Activated T-cell treated with anti-CD3 and anti-CD28 coated beads, Interleukin-2, amount 50 U/mL, for 4 hours (primary cell): ENCODE measurements around the gene GSPT1. TPM values are rescaled to one million over a fixed set of nuclear protein-coding genes. Genes with fewer than 3 reads are reported as not detected.
"Not testable (repeated sequence)": the region's sequence is repeated elsewhere in the genome, so short reads cannot be mapped to it uniquely, and the experiment has no call there.

Experiments
- ATAC-seq, 2 donors: fragments of 200-7000 bp; cut with Tn5 transposase; one replicate each; pipeline ENCODE4 v1.10.0; 2021
- DNase-seq: peaks from one replicate; pipeline ENCODE4 v3.0.0-alpha.2; 2020
- H3K27me3 Mint-ChIP-seq: one replicate; pipeline ENCODE4 v1.8.0; 2021; ENCODE audit warnings: low read depth, mixed read lengths
- H3K36me3 Mint-ChIP-seq: one replicate; pipeline ENCODE4 v1.8.0; 2022; ENCODE audit warnings: mixed read lengths; ENCODE audit not compliant: insufficient read depth
- H3K4me1 Mint-ChIP-seq: one replicate; pipeline ENCODE4 v1.8.0; 2021; ENCODE audit warnings: low read depth, mixed read lengths
- H3K4me3 Mint-ChIP-seq: one replicate; pipeline ENCODE4 v1.8.0; 2021; ENCODE audit warnings: mild to moderate bottlenecking, moderate library complexity, mixed read lengths
- H3K9me3 Mint-ChIP-seq: one replicate; pipeline ENCODE4 v1.8.0; 2021; ENCODE audit warnings: mixed read lengths
- total RNA-seq, 3 donors: library from RNA; stranded (reverse); gene quantifications; one replicate each; pipeline ENCODE4 v1.2.1, GENCODE V29; 2021

The GSPT1 gene
- total RNA-seq, 3 donors from 2014 or later: 266 to 281 (median 276) TPM

DNA sequence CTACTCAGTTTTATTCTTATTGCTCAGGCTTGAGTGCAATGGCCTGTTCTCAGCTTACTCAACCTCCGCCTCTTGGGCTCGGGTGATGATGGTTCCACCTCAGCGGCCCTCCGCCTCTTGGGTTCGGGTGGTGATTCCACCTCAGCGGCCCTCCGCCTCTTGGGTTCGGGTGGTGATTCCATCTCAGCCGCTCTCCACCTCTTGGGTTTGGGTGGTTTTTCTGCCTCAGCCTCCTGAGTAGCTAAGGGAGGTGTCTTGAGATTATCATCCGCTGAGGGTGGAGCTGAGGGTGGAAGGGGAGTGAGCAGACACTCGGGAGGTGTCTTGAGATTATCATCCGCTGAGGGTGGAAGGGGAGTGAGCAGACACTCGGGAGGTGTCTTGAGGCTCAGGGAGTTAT is 11.6 kb upstream of the GSPT1 start:
- H3K27me3 Mint-ChIP-seq, H3K4me1 Mint-ChIP-seq, H3K9me3 Mint-ChIP-seq, H3K4me3 Mint-ChIP-seq, ATAC-seq, H3K36me3 Mint-ChIP-seq, DNase-seq: not testable (repeated sequence)

DNA sequence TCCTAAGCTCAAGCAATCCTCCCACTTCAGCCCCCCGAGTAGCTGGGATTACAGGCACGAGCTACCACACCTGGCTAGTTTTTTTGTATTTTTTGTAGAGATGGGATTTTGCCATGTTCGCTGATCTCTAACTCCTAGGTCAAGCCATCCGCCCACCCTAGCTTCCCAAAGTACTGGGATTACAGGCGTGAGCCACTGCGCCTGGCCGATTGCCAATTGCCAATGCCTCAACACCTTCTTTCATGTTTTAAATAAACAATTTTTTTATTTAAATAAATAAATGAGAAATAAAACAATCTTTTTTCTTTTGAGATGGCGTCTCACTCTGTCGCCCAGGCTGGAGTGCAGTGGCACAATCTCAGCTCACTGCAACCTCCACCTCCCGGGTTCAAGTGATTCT is 8.3 kb upstream of the GSPT1 start:
- not testable (repeated sequence) for H3K27me3 Mint-ChIP-seq, DNase-seq, H3K36me3 Mint-ChIP-seq, H3K4me1 Mint-ChIP-seq, H3K4me3 Mint-ChIP-seq, ATAC-seq, H3K9me3 Mint-ChIP-seq

DNA sequence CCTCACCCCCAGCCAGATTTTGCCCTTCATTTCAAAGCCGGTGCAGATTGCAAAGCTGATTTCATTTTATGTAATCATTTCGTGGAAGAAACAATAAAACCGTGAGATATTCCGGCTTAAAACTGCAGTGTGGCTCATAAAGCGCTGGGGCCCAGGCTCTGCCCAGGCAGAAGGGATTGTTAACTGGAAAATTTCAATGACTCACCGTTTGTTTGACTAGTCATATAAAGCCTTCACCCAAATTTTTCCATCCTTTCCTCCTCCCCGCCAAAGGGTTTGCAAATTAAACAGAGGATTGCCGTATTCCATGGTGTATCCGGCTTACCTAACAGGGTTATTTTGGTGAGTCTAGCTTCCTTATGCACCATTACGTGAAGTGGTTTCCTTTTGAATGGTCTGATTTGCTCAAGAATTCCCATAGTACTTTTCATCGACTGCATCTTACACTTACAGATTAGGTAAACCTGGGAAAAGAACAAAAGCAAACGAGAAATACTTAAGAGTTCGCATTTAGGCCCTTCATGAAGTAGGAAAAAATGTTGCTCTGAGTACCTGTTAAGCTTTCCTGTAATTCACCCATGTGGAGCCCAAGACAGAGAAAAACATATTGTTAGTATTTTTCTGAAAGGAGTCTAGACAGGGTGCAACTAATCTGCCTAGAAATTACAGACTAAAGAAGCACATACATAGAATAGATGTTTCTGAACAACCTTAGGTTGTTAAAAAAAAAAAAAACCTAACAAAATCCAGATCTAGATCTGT is 949 bp upstream of the GSPT1 start:
- Mint-ChIP-seq H3K4me1 (peaks cover 34% of the 10 kb centered on the region), H3K9me3 (no peaks in the 10 kb centered on the region), H3K27me3 (peaks cover 2% of the 10 kb centered on the region), H3K36me3 (peaks cover 15% of the 10 kb centered on the region), H3K4me3 (peak overlapping the region; percentile 86)
- ATAC-seq (no peak), DNase-seq (no peak)

DNA sequence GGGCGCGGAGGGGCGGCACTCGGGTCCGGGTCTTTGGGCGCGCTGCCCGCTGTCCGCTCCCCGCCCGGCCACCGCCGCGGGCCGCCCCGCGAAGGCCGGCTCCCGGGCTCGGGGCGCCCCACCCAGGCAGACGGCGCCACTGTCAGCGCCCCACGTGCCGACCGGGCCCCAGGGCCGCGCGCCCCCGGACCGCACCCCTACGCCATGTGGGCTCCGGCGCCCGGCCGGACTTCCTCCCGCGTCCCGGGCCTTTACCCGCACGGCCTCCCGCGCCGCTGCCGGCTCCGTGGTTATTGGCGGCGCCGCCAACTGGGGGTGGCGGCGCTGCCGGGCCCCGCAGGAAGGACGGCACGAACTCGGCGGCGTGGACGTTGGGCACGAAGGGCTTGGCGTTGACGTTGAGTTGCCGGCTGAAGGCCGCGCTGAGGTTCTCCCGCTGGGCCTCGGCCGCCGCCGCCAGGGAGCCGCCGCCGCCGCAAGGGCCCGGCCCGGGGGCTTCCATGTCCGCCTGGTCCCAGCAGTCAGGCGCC is 577 bp downstream of the GSPT1 start:
- peaks cover 2% of the 10 kb centered on the region for H3K27me3 Mint-ChIP-seq
- H3K4me3 Mint-ChIP-seq: peak overlapping the region; percentile 96
- H3K9me3 Mint-ChIP-seq: no peaks in the 10 kb centered on the region
- ATAC-seq (peak; percentile 21 to 47), DNase-seq (peak; percentile 21)
- H3K4me1 Mint-ChIP-seq: peaks cover 42% of the 10 kb centered on the region
- peaks cover 15% of the 10 kb centered on the region for H3K36me3 Mint-ChIP-seq

DNA sequence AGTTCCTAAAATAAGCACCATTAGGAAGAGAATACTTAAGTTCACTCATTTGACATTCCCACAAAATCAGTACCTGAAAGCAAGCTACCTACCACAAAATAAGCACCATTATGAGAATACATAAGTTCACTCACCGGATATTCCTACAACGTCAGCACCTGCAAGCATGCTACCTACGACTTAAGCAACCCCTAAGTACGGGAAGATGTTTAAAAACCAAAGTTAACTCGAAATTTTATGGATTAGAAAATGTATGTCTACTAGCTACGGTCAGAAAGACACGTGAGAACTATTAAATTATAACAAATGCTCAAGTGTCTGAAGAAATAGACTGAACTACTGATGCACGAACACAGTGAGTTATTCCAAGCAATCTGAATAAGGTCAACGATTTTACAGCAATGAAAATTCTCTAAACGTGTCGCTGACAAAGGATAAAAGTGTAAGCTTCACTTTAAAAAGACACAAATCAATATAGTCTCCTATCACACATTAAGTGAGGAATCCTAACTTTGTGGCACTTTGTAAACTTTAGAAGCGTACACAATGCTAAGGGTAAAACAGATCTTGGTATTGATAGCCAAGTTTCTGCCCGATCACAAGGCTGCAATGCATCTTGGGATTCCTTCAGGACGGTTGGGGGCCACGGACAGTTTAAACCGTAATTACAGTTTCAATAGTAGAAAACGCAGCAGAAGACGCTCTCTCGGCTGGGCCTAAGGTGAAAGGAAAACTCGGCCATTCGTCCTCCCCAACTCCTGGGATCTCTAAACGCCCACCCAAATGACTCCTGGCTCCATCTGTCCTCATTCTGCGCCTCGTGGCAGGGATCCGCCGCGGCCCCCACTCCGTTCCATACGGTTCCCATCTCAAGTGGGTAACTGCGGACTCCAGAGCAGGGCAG is 1.3 kb downstream of the GSPT1 start:
- Mint-ChIP-seq H3K27me3 (no peaks in the 10 kb centered on the region), H3K9me3 (no peaks in the 10 kb centered on the region), H3K4me1 (peaks cover 48% of the 10 kb centered on the region), H3K4me3 (peak overlapping the region; percentile 96), H3K36me3 (peaks cover 15% of the 10 kb centered on the region)
- peak in 1 of 2 donors; percentile 1 for ATAC-seq
- DNase-seq: peak; percentile 8

DNA sequence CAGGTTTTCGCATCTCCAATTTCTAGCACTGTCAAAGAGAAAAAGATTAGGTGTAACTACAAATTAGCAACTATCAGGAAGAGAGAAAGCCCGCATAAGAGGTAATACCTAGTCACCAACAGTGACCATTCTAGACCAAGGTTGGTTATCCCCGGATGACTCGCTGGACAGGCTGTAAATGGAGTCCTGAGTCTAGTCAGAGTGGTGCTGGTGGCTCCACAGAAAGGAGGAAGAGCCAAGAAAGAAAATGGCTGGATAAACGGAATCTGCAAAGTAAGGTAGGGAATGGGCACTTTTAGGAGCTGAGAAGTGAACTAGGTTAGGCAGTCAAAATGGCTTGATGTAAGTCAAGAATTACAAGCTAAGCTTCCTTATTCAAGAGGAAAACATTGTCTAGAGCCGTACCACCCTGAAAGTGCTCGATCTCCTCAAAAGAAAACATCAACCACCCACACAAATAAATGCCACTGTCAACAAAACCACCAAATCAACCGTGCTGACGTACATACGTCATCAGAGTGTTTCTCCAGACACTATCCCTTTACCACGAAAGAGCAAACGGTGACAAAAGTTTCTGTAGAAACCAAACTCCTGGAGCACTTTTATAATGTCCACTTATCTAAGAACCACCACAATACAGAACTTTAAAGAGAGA is 2.2 kb downstream of the GSPT1 start:
- Mint-ChIP-seq H3K36me3 (peaks cover 15% of the 10 kb centered on the region), H3K9me3 (no peaks in the 10 kb centered on the region), H3K4me1 (peaks cover 55% of the 10 kb centered on the region), H3K4me3 (peak overlapping the region; percentile 96), H3K27me3 (no peaks in the 10 kb centered on the region)
- ATAC-seq (no peak), DNase-seq (peak; percentile 8)

DNA sequence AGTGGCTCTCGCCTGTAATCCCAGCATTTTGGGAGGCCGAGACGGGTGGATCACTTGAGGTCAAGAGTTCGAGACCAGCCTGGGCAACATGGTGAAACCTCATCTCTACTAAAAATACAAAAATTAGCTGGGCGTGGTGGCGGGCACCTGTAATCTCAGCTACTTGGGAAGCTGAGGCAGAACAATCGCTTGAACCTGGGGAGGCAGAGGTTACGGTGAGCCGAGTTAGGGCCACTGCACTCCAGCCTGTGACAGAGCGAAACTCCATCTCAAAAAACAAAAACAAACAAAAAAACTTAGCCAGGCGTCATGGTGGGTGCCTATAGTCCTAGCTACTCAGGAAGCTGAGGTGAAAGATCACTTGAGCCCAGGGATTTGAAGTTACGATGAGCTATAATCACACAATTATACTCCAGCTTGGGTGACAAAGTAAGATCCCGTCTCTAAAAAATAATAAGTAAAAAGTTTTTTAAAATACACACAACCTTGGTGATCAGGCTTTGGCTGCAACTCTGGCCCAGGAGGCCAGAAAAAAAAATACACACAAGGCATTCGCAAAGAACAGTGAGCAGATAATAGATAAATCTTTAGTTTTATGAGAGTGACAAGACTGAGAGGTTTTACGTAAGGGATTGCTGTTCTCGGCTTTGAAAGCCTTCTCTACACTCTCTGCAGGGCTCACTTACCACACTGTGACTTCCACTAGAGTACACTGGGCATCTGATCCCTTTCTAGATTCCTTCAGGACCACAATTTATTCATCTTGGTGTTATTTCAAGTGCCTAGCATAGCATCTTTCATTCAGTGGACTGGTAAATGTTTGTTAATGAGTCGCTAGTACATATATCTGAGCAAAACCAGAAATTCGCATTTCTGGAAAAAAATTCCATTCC is 5.9 kb downstream of the GSPT1 start:
- H3K36me3 Mint-ChIP-seq: peaks cover 21% of the 10 kb centered on the region
- H3K27me3 Mint-ChIP-seq: no peaks in the 10 kb centered on the region
- no peak for DNase-seq
- H3K9me3 Mint-ChIP-seq: no peaks in the 10 kb centered on the region
- H3K4me1 Mint-ChIP-seq: peaks cover 74% of the 10 kb centered on the region
- no peak for ATAC-seq
- peak overlapping the region; percentile 9 for H3K4me3 Mint-ChIP-seq

DNA sequence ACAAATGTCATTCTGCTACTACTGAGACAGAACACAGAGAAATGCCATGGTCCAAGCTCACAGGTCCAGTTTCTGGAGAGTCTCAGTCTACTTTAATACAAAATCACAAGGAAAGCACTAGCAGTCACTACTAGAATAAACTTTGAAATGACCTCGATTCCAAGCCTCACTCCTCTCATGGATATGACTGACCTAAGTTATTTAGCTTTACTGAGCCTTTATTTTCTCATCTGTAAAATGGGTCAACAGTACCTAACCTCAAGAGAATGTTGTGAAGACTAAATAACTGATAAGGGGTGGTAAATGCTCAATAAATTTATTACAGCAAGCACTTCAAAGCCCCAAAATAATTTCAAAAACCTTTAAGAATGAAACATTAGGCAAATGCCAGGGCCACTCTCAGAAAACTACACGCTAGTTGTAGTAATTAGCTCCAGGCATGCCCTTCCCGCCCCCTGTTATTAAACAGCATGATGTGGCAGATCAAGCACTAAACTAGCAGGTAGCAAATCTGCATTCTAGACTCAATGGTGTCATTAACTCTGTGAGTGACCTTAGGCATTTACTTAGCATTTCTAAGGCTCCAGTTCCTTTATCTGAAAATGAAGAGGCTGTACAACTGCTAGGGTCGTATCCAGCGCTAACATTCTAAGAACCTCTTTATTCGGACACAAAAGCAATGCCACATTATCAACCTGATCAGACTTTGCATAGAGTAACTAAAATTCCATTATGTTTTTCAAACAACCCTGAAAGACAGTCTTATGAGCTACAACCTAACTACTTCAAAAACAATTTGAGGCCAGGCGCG is 8.4 kb downstream of the GSPT1 start:
- H3K4me3 Mint-ChIP-seq: no peak overlapping the region
- H3K36me3 Mint-ChIP-seq: peaks cover 12% of the 10 kb centered on the region
- DNase-seq (no peak), ATAC-seq (no peak)
- peaks cover 70% of the 10 kb centered on the region for H3K4me1 Mint-ChIP-seq
- H3K9me3 Mint-ChIP-seq: no peaks in the 10 kb centered on the region
- H3K27me3 Mint-ChIP-seq: no peaks in the 10 kb centered on the region

DNA sequence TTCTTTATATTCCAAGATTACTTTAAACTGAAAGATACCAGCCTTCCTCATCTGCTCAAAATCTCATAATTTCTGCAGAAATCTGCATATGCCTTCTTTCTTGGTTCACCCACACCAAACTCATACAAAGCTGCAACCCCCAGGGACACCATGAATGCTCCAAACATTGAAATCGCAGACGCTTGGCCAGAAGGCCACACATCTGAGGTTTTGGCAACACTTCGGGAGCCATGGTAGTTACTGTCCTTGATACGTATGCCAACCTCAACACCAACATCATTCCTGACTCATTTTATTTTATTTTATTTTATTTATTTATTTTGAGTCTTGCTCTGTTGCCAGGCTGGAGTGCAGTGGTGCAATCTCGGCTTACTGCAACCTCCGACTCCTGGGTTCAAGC is 11.8 kb downstream of the GSPT1 start:
- Mint-ChIP-seq H3K36me3 (peaks cover 10% of the 10 kb centered on the region), H3K4me1 (peaks cover 68% of the 10 kb centered on the region), H3K9me3 (no peaks in the 10 kb centered on the region)

DNA sequence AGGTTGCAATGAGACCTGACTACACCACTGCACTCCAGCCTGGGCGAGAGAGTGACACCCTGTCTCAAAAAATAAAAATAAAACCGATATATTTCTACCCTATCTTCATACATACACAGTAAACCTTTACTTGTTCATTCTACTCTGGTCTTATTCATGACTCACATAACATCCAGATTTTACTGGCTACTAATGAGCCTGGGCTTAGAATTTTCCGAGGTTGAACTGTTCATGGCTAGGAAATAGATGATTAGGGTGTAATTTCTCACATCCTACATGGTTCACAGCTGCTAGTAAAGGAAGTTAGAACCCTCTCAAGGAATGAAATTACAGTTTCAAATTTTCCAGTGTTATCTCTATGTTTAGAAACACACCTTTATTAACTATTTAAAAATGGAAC is 14.7 kb downstream of the GSPT1 start:
- DNase-seq: no peak
- no peaks in the 10 kb centered on the region for H3K9me3 Mint-ChIP-seq

More for the DNA sequence above, 11.8 kb downstream of the GSPT1 start:
- ATAC-seq: no peak
- DNase-seq: no peak
- Mint-ChIP-seq H3K4me3 (no peak overlapping the region), H3K27me3 (no peaks in the 10 kb centered on the region)

DNA sequence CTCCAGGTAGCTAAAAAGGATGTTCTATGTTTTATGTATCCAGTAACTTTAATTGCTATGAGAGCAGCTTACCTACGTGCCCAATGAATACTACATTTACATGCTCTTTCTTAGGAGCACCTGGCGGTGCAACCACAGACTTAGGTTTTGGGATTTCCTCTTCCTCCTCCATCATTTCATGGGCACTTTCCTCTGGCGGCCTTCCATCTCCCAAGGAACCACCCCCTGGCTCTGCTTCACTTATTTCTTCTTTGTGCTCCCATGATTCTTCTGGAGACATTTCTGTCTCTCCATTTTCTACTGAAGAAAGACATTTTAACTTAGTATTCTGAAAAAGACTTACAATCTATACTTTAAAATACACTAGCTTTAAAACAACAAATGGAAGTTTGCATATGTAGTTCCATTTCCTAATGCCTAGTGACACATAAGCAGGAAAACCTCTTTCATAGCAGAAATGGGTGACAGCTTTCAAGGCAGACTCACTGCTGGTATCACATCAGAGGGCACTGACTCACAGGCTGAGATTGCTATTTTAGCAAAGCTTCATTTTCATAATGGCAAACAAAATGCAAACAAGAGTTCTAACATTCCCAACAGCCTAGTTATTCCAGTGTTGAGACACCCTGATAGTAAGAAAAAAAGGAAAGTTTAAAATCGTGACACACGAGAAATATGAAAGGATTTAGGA is 19.1 kb downstream of the GSPT1 start:
- Mint-ChIP-seq H3K9me3 (no peaks in the 10 kb centered on the region), H3K36me3 (peaks cover 16% of the 10 kb centered on the region), H3K4me1 (peaks cover 44% of the 10 kb centered on the region), H3K4me3 (no peak overlapping the region), H3K27me3 (no peaks in the 10 kb centered on the region)
- DNase-seq (no peak), ATAC-seq (peak; percentile 59 to 60)

More for the DNA sequence above, 14.7 kb downstream of the GSPT1 start:
- H3K27me3 Mint-ChIP-seq: no peaks in the 10 kb centered on the region
- peak; percentile 58 to 75 for ATAC-seq
- H3K4me1 Mint-ChIP-seq: peaks cover 68% of the 10 kb centered on the region
- no peak overlapping the region for H3K4me3 Mint-ChIP-seq
- peaks cover 15% of the 10 kb centered on the region for H3K36me3 Mint-ChIP-seq

DNA sequence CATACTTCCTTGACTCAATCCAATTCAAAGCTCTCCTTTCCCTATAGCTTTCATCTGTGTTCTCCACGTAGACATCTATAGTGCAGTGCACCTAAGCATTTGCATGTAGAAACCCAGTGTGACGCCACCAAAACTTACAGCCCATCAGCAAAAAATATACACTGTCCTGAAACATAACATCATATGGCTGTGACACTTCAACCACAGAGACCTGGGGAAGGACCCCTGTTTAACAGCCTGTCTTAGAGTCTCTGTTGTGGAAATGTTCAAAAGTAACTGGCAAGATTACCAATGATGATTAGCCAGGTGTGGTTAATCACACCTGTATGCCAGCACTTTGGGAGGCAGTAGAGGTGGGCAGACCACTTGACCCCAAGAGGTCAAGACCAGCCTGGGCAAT is 22.2 kb downstream of the GSPT1 start:
- peaks cover 19% of the 10 kb centered on the region for H3K36me3 Mint-ChIP-seq

More for the DNA sequence above, 22.2 kb downstream of the GSPT1 start:
- no peaks in the 10 kb centered on the region for H3K9me3 Mint-ChIP-seq
- no peak overlapping the region for H3K4me3 Mint-ChIP-seq
- DNase-seq (no peak), ATAC-seq (no peak)
- peaks cover 19% of the 10 kb centered on the region for H3K4me1 Mint-ChIP-seq
- no peaks in the 10 kb centered on the region for H3K27me3 Mint-ChIP-seq
